ENCODE data around the gene ZNF710. TPM values are rescaled to one million over a fixed set of nuclear protein-coding genes. Genes with fewer than 3 reads are reported as not detected.
A peak's percentile ranks its signal among the peaks of the same experiment; 100 is the strongest.

Gene ZNF710
- total RNA-seq, 1 experiment from 2014 or later, result 40.7 TPM

DNA sequence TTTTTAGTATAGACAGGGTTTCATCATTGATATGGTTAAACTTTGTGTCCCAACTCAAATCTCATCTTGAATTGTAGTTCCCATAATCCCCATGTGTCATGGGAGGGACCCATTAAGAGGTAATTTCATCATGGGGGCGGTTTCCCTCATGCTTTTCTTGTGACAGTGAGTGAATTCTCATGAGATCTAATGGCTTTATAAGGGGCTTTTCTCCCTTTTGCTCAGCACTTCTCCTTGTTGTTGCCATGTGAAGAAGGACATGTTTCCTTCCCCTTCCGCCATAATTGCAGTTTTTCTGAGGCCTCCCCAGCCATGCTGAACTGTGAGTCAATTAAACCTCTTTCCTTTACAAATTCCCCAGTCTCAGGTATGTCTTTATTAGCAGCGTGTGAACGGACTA is 20.2 kb upstream of the ZNF710 start:
- Histone ChIP-seq H2BK12ac (ENCODE audit: insufficient read length, low read depth, low read length) (no peak overlapping the region), H2BK5ac (ENCODE audit: insufficient read length, low read length) (no peak overlapping the region), H2BK20ac (ENCODE audit: low read depth, low read length, poor library complexity, severe bottlenecking) (no peak overlapping the region), H3K23ac (ENCODE audit: insufficient read length, low read depth, low read length) (no peak overlapping the region), H3K4me2 (ENCODE audit: insufficient read depth, insufficient read length, low read length) (no peak overlapping the region), H3K79me2 (ENCODE audit: insufficient read depth, low read length) (no peaks in the 10 kb centered on the region), H3K14ac (ENCODE audit: insufficient read depth, low read length) (no peak overlapping the region), H3K4ac (ENCODE audit: low read depth, low read length) (no peak overlapping the region), H3K9me3 (ENCODE audit: control insufficient read depth, low read depth, low read length) (peaks cover 10% of the 10 kb centered on the region), H4K91ac (ENCODE audit: insufficient read length, low read depth, low read length) (no peak overlapping the region), H3K56ac (ENCODE audit: insufficient read length, low read depth, low read length) (no peak overlapping the region), H3T11ph (ENCODE audit: low read length) (no peak overlapping the region), H3K27me3 (ENCODE audit: insufficient read depth, low read length) (peaks cover 32% of the 10 kb centered on the region; the same call in 1 of the 2 replicates), H3K18ac (ENCODE audit: insufficient read length, low read depth, low read length) (no peak overlapping the region), H3K79me1 (ENCODE audit: insufficient read depth, low read depth, low read length, poor library complexity, severe bottlenecking) (no peaks in the 10 kb centered on the region), H3K4me1 (ENCODE audit: insufficient read depth, low read length) (peaks cover 6% of the 10 kb centered on the region; the same call in 1 of the 2 replicates), H4K5ac (ENCODE audit: insufficient read length, low read depth, low read length) (no peak overlapping the region), H2BK15ac (ENCODE audit: low read depth, low read length) (no peak overlapping the region), H2AFZ (ENCODE audit: low read length) (no peak overlapping the region), H2BK120ac (ENCODE audit: low read depth, low read length, poor library complexity, severe bottlenecking) (no peak overlapping the region), H3K9ac (ENCODE audit: extremely low read depth, insufficient read length, low read length) (no peak overlapping the region), H3K23me2 (ENCODE audit: insufficient read length, low read depth, low read length, poor library complexity, severe bottlenecking) (no peaks in the 10 kb centered on the region), H4K8ac (replicated peaks; ENCODE audit: insufficient read length, low read depth, low read length) (no peak overlapping the region), H4K20me1 (ENCODE audit: control insufficient read depth, insufficient read depth, insufficient read length) (no peaks in the 10 kb centered on the region), H2AK5ac (ENCODE audit: insufficient read length, low read length) (no peak overlapping the region), H3K27ac (ENCODE audit: insufficient read length, low read depth, low read length) (no peak overlapping the region)
- Mint-ChIP-seq H3K27me3 (ENCODE audit: low read depth) (peaks cover 71% of the 10 kb centered on the region), H3K4me3 (no peak overlapping the region), H3K36me3 (ENCODE audit: insufficient read depth in 1 of 3, low read depth in 3 of 3) (peaks cover 7 to 14% (median 8%) of the 10 kb centered on the region in 3 experiments; a peak in 6 of 7 replicates), H3K27ac (peak overlapping the region in 1 of 3 experiments; percentile 79; a peak in 1 of 7 replicates), H3K4me1 (peaks cover 25 to 28% of the 10 kb centered on the region in 2 experiments), H3K9me3 (peaks cover 22 to 29% of the 10 kb centered on the region in 2 experiments)
- no peak for DNase-seq
- TF ChIP-seq, protein P1, sequence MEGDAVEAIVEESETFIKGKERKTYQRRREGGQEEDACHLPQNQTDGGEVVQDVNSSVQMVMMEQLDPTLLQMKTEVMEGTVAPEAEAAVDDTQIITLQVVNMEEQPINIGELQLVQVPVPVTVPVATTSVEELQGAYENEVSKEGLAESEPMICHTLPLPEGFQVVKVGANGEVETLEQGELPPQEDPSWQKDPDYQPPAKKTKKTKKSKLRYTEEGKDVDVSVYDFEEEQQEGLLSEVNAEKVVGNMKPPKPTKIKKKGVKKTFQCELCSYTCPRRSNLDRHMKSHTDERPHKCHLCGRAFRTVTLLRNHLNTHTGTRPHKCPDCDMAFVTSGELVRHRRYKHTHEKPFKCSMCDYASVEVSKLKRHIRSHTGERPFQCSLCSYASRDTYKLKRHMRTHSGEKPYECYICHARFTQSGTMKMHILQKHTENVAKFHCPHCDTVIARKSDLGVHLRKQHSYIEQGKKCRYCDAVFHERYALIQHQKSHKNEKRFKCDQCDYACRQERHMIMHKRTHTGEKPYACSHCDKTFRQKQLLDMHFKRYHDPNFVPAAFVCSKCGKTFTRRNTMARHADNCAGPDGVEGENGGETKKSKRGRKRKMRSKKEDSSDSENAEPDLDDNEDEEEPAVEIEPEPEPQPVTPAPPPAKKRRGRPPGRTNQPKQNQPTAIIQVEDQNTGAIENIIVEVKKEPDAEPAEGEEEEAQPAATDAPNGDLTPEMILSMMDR (conservative IDR thresholded peaks at IDR 0.05), result no peak
- no CpG with 5 or more reads among the region's 4 CpGs for WGBS (ENCODE audit: extremely low coverage, insufficient read length, low lambda C conversion rate)
